ES-I3 (cell line): ENCODE data around the gene SNX3.
A peak's percentile ranks its signal among the peaks of the same experiment; 100 is the strongest.
"Not testable (repeated sequence)": the region's sequence is repeated elsewhere in the genome, so short reads cannot be mapped to it uniquely, and the experiment has no call there.

Source experiments
- H3K36me3 ChIP-seq: 2 replicates; pipeline ENCODE4 v1.6.1; 2013; ENCODE audit warnings: mild to moderate bottlenecking, low read length, control low read depth, moderate library complexity; ENCODE audit not compliant: insufficient read depth
- H3K4me1 ChIP-seq: 2 replicates; pipeline ENCODE4 v1.6.1; 2013; ENCODE audit warnings: mild to moderate bottlenecking, control low read depth, low read length; ENCODE audit not compliant: insufficient read depth
- H3K9ac ChIP-seq: 2 replicates; pipeline ENCODE4 v1.6.1; 2013; ENCODE audit warnings: low read depth, mild to moderate bottlenecking, low read length, moderate library complexity
- H3K9me3 ChIP-seq: 2 replicates; pipeline ENCODE4 v1.6.1; 2013; ENCODE audit warnings: mild to moderate bottlenecking, low read length, moderate library complexity; ENCODE audit not compliant: control insufficient read depth, insufficient read depth

SNX3 gene

DNA sequence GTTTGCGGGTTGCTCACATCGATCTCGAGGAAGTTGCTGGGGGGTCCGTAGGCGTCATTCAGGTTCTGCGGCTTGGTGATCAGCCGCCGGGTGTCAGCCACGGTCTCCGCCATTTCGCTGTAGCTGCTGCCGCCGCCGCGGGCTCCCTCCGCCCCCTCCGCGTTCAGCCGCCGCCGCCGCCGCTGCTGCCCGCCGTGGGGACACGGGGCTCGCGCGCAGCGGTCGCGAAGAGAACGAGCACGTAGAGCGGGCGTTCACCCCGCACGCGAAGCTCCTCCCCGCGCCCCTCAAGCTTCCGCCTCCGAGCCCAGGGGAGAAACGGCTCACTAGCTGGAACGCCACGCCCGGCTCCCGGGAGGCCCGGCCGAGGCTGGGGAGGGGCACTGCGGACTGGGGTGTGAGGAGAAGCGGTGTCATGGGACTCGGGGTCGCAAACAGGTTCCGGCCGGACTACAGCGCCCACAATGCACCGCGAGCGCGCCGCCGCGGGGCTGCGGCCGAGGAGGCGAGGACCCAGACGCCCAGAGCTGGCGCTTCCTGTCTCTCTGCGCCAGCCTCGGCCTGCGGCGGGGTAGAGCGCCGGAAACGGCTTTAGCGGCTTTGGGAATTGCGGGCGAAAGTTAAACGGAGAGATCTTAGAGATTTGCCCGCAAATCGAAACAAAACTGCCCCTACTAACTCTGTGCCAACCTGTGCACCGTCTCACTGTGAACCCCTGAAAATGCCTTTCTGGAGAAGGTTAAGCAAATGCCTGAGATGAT, at the start of gene SNX3:
TSS of gene SNX3 (minus strand) at position 232 of the 761 bp plus-strand sequence. CDS start at position 113, 119 bp downstream.
- peak within 1 kb of the TSS; percentile 98 for H3K9ac ChIP-seq
- no peaks in the 10 kb centered on the region for H3K4me1 ChIP-seq
- no peaks in the 10 kb centered on the region for H3K9me3 ChIP-seq
- no peaks in the 10 kb centered on the region for H3K36me3 ChIP-seq

GRCh38 chr6:108309844-108310243, 49.0 kb upstream of the SNX3 start:
- no peaks in the 10 kb centered on the region for H3K9me3 ChIP-seq
- H3K4me1 ChIP-seq, result peaks cover 4% of the 10 kb centered on the region; the same call in 1 of the 2 replicates
- H3K36me3 ChIP-seq, result no peaks in the 10 kb centered on the region
- H3K9ac ChIP-seq, result no peak overlapping the region

DNA sequence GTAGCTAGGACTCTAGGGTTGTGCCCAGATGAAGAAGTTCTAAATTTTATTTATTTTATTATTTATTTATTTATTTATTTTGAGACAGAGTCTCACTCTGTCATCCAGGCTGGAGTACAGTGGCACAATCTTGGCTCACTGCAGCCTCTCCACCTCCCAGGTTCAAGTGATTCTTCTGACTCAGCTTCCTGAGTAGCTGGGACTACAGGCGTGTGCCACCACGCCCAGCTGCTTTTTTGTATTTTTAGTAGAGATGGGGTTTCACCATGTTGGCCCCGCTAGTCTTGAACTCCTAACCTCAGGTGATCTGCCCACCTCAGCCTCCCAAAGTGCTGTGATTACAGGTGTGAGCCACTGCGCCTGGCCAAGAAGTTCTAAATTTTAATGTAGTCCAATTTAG, 47.8 kb upstream of the SNX3 start:
- H3K36me3 ChIP-seq, H3K4me1 ChIP-seq, H3K9me3 ChIP-seq, H3K9ac ChIP-seq: not testable (repeated sequence)

DNA sequence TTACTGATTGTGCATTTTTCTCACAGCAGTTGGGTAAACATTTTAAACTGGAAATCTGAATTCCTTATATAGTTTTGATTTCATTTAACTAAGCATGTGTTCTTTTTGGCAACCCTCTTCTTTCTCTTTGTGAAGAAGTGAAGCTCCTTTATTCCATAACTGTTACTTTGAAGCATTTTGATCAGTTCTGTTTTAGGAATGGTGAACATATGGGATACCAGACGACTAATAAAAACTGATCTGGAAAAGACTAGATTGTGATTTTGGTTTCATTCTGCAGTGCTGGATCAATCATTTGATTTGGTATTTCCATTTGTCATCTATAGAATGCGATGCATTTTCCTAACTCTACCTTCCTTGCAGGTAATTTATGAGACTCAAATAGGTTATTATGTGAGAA, 43.8 kb upstream of the SNX3 start:
- no peaks in the 10 kb centered on the region; the same call in 1 of the 2 replicates for H3K9me3 ChIP-seq
- H3K36me3 ChIP-seq, result no peaks in the 10 kb centered on the region
- H3K9ac ChIP-seq, result no peak overlapping the region
- peaks cover 5% of the 10 kb centered on the region; the same call in 1 of the 2 replicates for H3K4me1 ChIP-seq

DNA sequence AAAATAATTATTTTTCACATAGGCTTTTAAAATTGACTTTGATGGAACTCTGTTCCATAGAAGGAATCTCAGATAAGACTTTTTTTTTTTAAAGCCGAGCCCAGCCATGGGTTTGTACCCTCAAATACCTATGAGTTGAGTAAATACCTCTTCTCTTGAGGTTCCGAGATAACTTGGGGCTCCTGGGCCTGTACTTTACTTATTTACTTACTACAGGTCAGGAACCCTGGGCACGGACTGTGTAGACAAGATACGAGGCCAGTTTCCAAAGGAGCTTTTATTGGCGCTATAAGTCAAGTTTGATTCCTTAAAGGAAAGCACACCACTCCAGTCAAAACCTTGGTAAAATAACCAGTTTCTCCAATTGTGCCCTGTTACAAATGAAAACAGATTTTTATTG, 41.5 kb upstream of the SNX3 start:
- Histone ChIP-seq H3K4me1 (peaks cover 5% of the 10 kb centered on the region; the same call in 1 of the 2 replicates), H3K9me3 (no peaks in the 10 kb centered on the region; the same call in 1 of the 2 replicates), H3K9ac (no peak overlapping the region), H3K36me3 (no peaks in the 10 kb centered on the region)

DNA sequence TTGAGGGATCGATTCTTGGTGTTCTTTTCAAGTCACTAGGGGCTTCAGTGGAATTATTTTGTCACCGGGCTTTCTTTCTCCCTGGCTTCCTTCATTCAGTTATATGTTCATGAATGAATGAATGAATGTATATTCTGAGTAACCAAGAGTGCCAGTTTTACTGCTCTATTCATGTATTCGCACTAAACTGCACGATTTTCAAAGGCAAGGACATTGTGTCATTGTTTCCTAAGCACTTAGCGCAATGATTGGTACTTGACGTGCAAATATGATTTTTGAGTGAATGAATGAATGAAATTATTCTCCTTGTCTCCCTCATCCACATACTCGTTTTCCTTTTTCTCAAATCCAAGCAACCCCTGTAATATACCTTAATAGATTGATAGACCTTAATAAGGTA, 34.8 kb upstream of the SNX3 start:
- Histone ChIP-seq H3K4me1 (no peaks in the 10 kb centered on the region; the same call in 1 of the 2 replicates), H3K9ac (peak overlapping the region; percentile 89), H3K36me3 (no peaks in the 10 kb centered on the region), H3K9me3 (no peaks in the 10 kb centered on the region)

GRCh38 chr6:108294727-108295625, 34.1 kb upstream of the SNX3 start, which contains the start of gene AFG1L:
AFG1L (plus strand) TSS chr6:108295054; CDS start chr6:108295080, 26 bp downstream.
- H3K4me1 ChIP-seq, result no peaks in the 10 kb centered on the region; the same call in 1 of the 2 replicates
- peak within 1 kb of the TSS; percentile 89 for H3K9ac ChIP-seq
- no peaks in the 10 kb centered on the region for H3K9me3 ChIP-seq
- H3K36me3 ChIP-seq, result no peaks in the 10 kb centered on the region

GRCh38 chr6:108294297-108294726, 33.5 kb upstream of the SNX3 start:
- peak overlapping the region; percentile 89 for H3K9ac ChIP-seq
- H3K9me3 ChIP-seq, result no peaks in the 10 kb centered on the region
- H3K36me3 ChIP-seq, result no peaks in the 10 kb centered on the region
- no peaks in the 10 kb centered on the region; the same call in 1 of the 2 replicates for H3K4me1 ChIP-seq

DNA sequence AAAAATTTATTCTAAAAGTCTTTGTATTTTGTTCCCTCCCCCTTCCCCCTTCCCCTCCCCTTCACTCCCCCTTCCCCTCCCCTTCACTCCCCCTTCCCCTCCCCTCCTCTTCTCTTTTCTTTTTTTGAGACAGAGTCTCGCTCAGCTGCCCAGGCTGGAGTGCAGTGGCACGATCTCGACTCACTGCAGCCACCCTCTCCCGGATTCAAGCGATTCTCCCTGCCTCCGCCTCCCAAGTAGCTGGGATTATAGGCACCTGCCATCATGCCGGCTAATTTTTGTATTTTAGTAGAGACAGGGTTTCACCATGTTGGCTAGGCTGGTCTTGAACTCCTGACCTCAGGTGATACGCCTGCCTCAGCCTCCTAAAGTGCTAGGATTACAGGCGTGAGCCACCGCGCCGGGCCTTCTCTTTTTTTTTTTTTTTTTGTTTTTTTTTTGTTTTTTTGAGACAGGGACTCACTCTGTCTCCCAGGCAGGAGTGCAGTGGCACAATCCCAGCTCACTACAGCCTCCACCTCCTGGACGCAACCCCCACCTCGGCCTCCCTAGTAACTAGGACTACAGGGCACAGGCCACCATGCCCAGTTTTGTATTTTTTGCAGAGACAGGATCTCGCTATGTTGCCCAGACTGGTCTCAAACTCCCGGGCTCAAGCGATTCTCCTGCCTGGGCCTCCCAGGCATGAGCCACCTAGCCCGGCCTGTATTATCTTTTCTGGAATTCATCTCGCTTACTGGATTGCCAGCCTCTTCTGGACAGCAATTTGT, 32.9 kb upstream of the SNX3 start:
- Histone ChIP-seq H3K9ac (peak overlapping the region; percentile 89; the same call in 1 of the 2 replicates), H3K36me3 (no peaks in the 10 kb centered on the region), H3K4me1 (no peaks in the 10 kb centered on the region; the same call in 1 of the 2 replicates)

GRCh38 chr6:108292561-108292960, 31.7 kb upstream of the SNX3 start:
- not testable (repeated sequence) for H3K9me3 ChIP-seq, H3K4me1 ChIP-seq, H3K36me3 ChIP-seq, H3K9ac ChIP-seq

More for the DNA sequence above, 32.9 kb upstream of the SNX3 start:
- H3K9me3 ChIP-seq, result no peaks in the 10 kb centered on the region

GRCh38 chr6:108291091-108291490, 30.3 kb upstream of the SNX3 start:
- H3K9ac ChIP-seq, result no peak overlapping the region
- no peaks in the 10 kb centered on the region; the same call in 1 of the 2 replicates for H3K4me1 ChIP-seq
- no peaks in the 10 kb centered on the region for H3K9me3 ChIP-seq
- no peaks in the 10 kb centered on the region for H3K36me3 ChIP-seq

GRCh38 chr6:108288742-108289141, 27.9 kb upstream of the SNX3 start:
- Histone ChIP-seq H3K9me3 (no peaks in the 10 kb centered on the region), H3K9ac (no peak overlapping the region), H3K36me3 (no peaks in the 10 kb centered on the region), H3K4me1 (no peaks in the 10 kb centered on the region)

GRCh38 chr6:108287373-108287772, 26.5 kb upstream of the SNX3 start:
- H3K9me3 ChIP-seq, result no peaks in the 10 kb centered on the region

DNA sequence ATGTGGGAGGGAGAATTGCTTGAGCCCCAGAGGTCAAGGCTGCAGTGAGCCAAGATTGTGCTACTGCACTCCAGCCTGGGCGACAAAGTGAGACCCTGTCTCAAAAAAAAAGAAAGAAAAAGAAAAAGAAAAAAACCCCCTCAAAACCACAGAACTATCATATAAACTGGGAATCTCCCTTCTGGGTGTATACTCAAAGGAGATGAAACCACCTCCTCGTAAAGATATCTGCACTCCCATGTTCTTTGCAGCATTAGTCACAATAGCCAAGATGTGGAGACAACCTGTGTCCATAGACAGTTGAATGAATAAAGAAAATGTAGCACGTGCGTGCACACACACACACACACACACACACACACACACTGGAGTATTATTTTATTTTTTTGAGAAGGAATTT, 25.5 kb upstream of the SNX3 start:
- H3K9ac ChIP-seq, result no peak overlapping the region
- no peaks in the 10 kb centered on the region for H3K9me3 ChIP-seq
- no peaks in the 10 kb centered on the region for H3K4me1 ChIP-seq
- H3K36me3 ChIP-seq, result no peaks in the 10 kb centered on the region

More at GRCh38 chr6:108287373-108287772, 26.5 kb upstream of the SNX3 start:
- Histone ChIP-seq H3K9ac (no peak overlapping the region), H3K36me3 (no peaks in the 10 kb centered on the region), H3K4me1 (no peaks in the 10 kb centered on the region)
